BJ (cell line): Measurements from ENCODE around the gene EP400. TPM values are rescaled to one million over a fixed set of nuclear protein-coding genes. Genes with fewer than 3 reads are reported as not detected.

ENCODE experiments used
- CTCF ChIA-PET: fragments of 350-600 bp; formaldehyde crosslinking; extraction: SDS; loops from one replicate; lab custom pipeline; 2021; ENCODE audit warnings: antibody characterized with exemption, inconsistent platforms; lab: Yijun Ruan, JAX
- POLR2A ChIA-PET: fragments of 300-600 bp; sonication (Branson Sonifier 250); formaldehyde crosslinking; extraction: SDS; loops from one replicate; lab custom pipeline; 2021; ENCODE audit warnings: antibody characterized with exemption; lab: Charles Lee
- DNase-seq: peaks from one replicate; pipeline ENCODE4 v3.0.0-alpha.2; 2011; ENCODE audit warnings: low read depth
- H3K27me3 ChIP-seq: 2 replicates; pipeline ENCODE4 v1.6.0; 2011; ENCODE audit warnings: low read length; ENCODE audit not compliant: control insufficient read depth, insufficient read depth
- H3K36me3 ChIP-seq: 2 replicates; pipeline ENCODE4 v1.5.1; 2011; ENCODE audit warnings: low read length; ENCODE audit not compliant: control insufficient read depth, insufficient read depth
- H3K4me3 ChIP-seq: 2 replicates; pipeline ENCODE4 v1.5.1; 2011; ENCODE audit warnings: low read depth, mild to moderate bottlenecking, control low read depth, low read length
- CTCF ChIP-seq: IDR thresholded peaks from 2 replicates; pipeline ENCODE4 v1.5.1; 2011; ENCODE audit warnings: low read depth, mild to moderate bottlenecking, control low read depth, inconsistent platforms, low read length, moderate library complexity; ENCODE audit not compliant: insufficient read depth
- polyA plus RNA-seq: library from polyadenylated mRNA; depleted of rRNA; stranded (reverse); fragments of >200 nt; gene quantifications from 2 replicates; pipeline ENCODE4 v1.2.3, GENCODE V29; 2011

EP400 gene
- polyA plus RNA-seq, 1 experiment, result 2.5 TPM

- CTCF ChIA-PET, result no interaction called here
- no peak for DNase-seq
- TF ChIP-seq CTCF, result no peak
- POLR2A ChIA-PET, result no interaction called here
- Histone ChIP-seq H3K4me3 (no peak overlapping the region), H3K36me3 (peaks cover 71% of the 10 kb centered on the region), H3K27me3 (no peaks in the 10 kb centered on the region)
These were observed 34.6 kb upstream of the EP400 start for GRCh38 chr12:131915000-131915689.

- peaks cover 70% of the 10 kb centered on the region for H3K36me3 ChIP-seq
- POLR2A ChIA-PET, result no interaction called here
- H3K27me3 ChIP-seq, result no peaks in the 10 kb centered on the region
- TF ChIP-seq CTCF, result no peak
- DNase-seq, result no peak
- CTCF ChIA-PET, result no interaction called here
- H3K4me3 ChIP-seq, result no peak overlapping the region
These were observed 33.9 kb upstream of the EP400 start for GRCh38 chr12:131915823-131916222.

GRCh38 chr12:131916306-131917138 is 33.2 kb upstream of the EP400 start:
- ChIA-PET POLR2A (no interaction called here), CTCF (no interaction called here)
- no peak for DNase-seq
- TF ChIP-seq CTCF, result no peak
- H3K4me3 ChIP-seq, result no peak overlapping the region
- peaks cover 72% of the 10 kb centered on the region for H3K36me3 ChIP-seq
- no peaks in the 10 kb centered on the region for H3K27me3 ChIP-seq

- no peak for DNase-seq
- ChIA-PET CTCF (no interaction called here), POLR2A (no interaction called here)
- Histone ChIP-seq H3K27me3 (no peaks in the 10 kb centered on the region), H3K4me3 (no peak overlapping the region), H3K36me3 (peaks cover 67% of the 10 kb centered on the region)
- TF ChIP-seq CTCF, result no peak
These were observed 32.5 kb upstream of the EP400 start for GRCh38 chr12:131917139-131917710.

GRCh38 chr12:131917711-131918306 is 31.9 kb upstream of the EP400 start:
- DNase-seq, result no peak
- no peak for TF ChIP-seq CTCF
- ChIA-PET CTCF (no interaction called here), POLR2A (no interaction called here)
- Histone ChIP-seq H3K36me3 (peaks cover 65% of the 10 kb centered on the region), H3K27me3 (no peaks in the 10 kb centered on the region), H3K4me3 (no peak overlapping the region)
